Adipocyte (in vitro differentiated cells): Measurements from ENCODE around the gene CCDC7.
"Not testable (repeated sequence)": the region's sequence is repeated elsewhere in the genome, so short reads cannot be mapped to it uniquely, and the experiment has no call there.

Experiments used
- DNase-seq: peaks from one replicate; pipeline ENCODE4 v3.0.0-alpha.2; 2015; ENCODE audit warnings: low read depth
- H3K27me3 ChIP-seq: replicated peaks from 2 replicates; pipeline ENCODE4 v1.7.0; 2013; ENCODE audit warnings: mild to moderate bottlenecking, low read length, moderate library complexity; ENCODE audit not compliant: control insufficient read depth, insufficient read depth
- H3K36me3 ChIP-seq: 2 replicates; pipeline ENCODE4 v1.7.0; 2013; ENCODE audit warnings: low read length, mild to moderate bottlenecking, moderate library complexity; ENCODE audit not compliant: control insufficient read depth, insufficient read depth, severe bottlenecking
- H3K4me1 ChIP-seq: 2 replicates; pipeline ENCODE4 v1.7.0; 2013; ENCODE audit warnings: mild to moderate bottlenecking, low read length, moderate library complexity; ENCODE audit not compliant: control insufficient read depth, insufficient read depth
- H3K4me3 ChIP-seq: 2 replicates; pipeline ENCODE4 v1.7.0; 2013; ENCODE audit warnings: mild to moderate bottlenecking, low read length, moderate library complexity
- H3K9ac ChIP-seq: 2 replicates; pipeline ENCODE4 v1.7.0; 2013; ENCODE audit warnings: mild to moderate bottlenecking, low read length, moderate library complexity
- H3K9me3 ChIP-seq: 2 replicates; pipeline ENCODE4 v1.7.0; 2013; ENCODE audit warnings: mild to moderate bottlenecking, low read length, moderate library complexity; ENCODE audit not compliant: control insufficient read depth

CCDC7 gene

GRCh38 chr10:32582946-32583345, 137.0 kb downstream of the CCDC7 start:
- H3K36me3 ChIP-seq: no peaks in the 10 kb centered on the region
- H3K4me1 ChIP-seq: no peaks in the 10 kb centered on the region
- H3K9ac ChIP-seq: no peak overlapping the region
- no peaks in the 10 kb centered on the region for H3K9me3 ChIP-seq
- H3K27me3 ChIP-seq: no peaks in the 10 kb centered on the region
- no peak overlapping the region for H3K4me3 ChIP-seq
- peak; percentile 17 for DNase-seq

GRCh38 chr10:32598022-32598421, 152.1 kb downstream of the CCDC7 start:
- H3K27me3 ChIP-seq, H3K4me1 ChIP-seq, H3K36me3 ChIP-seq, H3K9ac ChIP-seq, DNase-seq, H3K4me3 ChIP-seq: not testable (repeated sequence)
- H3K9me3 ChIP-seq: peaks cover 18% of the 10 kb centered on the region

GRCh38 chr10:32600317-32600716, 154.4 kb downstream of the CCDC7 start:
- H3K36me3 ChIP-seq: no peaks in the 10 kb centered on the region
- no peaks in the 10 kb centered on the region for H3K27me3 ChIP-seq

GRCh38 chr10:32601562-32601961, 155.6 kb downstream of the CCDC7 start:
- not testable (repeated sequence) for H3K4me3 ChIP-seq, H3K9ac ChIP-seq, H3K27me3 ChIP-seq, DNase-seq, H3K36me3 ChIP-seq, H3K4me1 ChIP-seq
- peaks cover 18% of the 10 kb centered on the region for H3K9me3 ChIP-seq

More at GRCh38 chr10:32600317-32600716, 154.4 kb downstream of the CCDC7 start:
- no peaks in the 10 kb centered on the region for H3K4me1 ChIP-seq
- H3K4me3 ChIP-seq: no peak overlapping the region
- no peak for DNase-seq
- peaks cover 18% of the 10 kb centered on the region for H3K9me3 ChIP-seq
- no peak overlapping the region for H3K9ac ChIP-seq

GRCh38 chr10:32605787-32606186, 159.8 kb downstream of the CCDC7 start:
- no peak for DNase-seq
- Histone ChIP-seq H3K36me3 (no peaks in the 10 kb centered on the region), H3K9ac (no peak overlapping the region), H3K4me3 (no peak overlapping the region), H3K4me1 (no peaks in the 10 kb centered on the region), H3K27me3 (no peaks in the 10 kb centered on the region), H3K9me3 (peaks cover 6% of the 10 kb centered on the region)

- not testable (repeated sequence) for H3K4me1 ChIP-seq, H3K9ac ChIP-seq, DNase-seq, H3K9me3 ChIP-seq, H3K27me3 ChIP-seq, H3K36me3 ChIP-seq, H3K4me3 ChIP-seq
These were observed 164.6 kb downstream of the CCDC7 start for GRCh38 chr10:32610543-32610942.

GRCh38 chr10:32616438-32616837, 170.5 kb downstream of the CCDC7 start:
- H3K9ac ChIP-seq: no peak overlapping the region
- H3K4me1 ChIP-seq: no peaks in the 10 kb centered on the region
- peaks cover 3% of the 10 kb centered on the region for H3K9me3 ChIP-seq
- no peak for DNase-seq
- H3K27me3 ChIP-seq: no peaks in the 10 kb centered on the region
- no peaks in the 10 kb centered on the region for H3K36me3 ChIP-seq
- H3K4me3 ChIP-seq: no peak overlapping the region

- no peak overlapping the region for H3K9ac ChIP-seq
- no peaks in the 10 kb centered on the region for H3K36me3 ChIP-seq
- DNase-seq: no peak
- no peak overlapping the region for H3K4me3 ChIP-seq
- H3K4me1 ChIP-seq: no peaks in the 10 kb centered on the region
- no peaks in the 10 kb centered on the region for H3K27me3 ChIP-seq
- H3K9me3 ChIP-seq: no peaks in the 10 kb centered on the region
These were observed 172.5 kb downstream of the CCDC7 start for GRCh38 chr10:32618482-32618881.

GRCh38 chr10:32621969-32622368, 176.0 kb downstream of the CCDC7 start:
- Histone ChIP-seq H3K27me3 (no peaks in the 10 kb centered on the region), H3K9ac (no peak overlapping the region), H3K9me3 (peaks cover 4% of the 10 kb centered on the region), H3K36me3 (no peaks in the 10 kb centered on the region), H3K4me1 (no peaks in the 10 kb centered on the region), H3K4me3 (no peak overlapping the region)
- no peak for DNase-seq

- H3K36me3 ChIP-seq: no peaks in the 10 kb centered on the region
- no peaks in the 10 kb centered on the region for H3K4me1 ChIP-seq
- no peak overlapping the region for H3K9ac ChIP-seq
- no peak for DNase-seq
- H3K9me3 ChIP-seq: peaks cover 5% of the 10 kb centered on the region
- no peaks in the 10 kb centered on the region for H3K27me3 ChIP-seq
- H3K4me3 ChIP-seq: no peak overlapping the region
These were observed 176.5 kb downstream of the CCDC7 start for GRCh38 chr10:32622409-32622808.

GRCh38 chr10:32627183-32627582, 181.2 kb downstream of the CCDC7 start:
- H3K9me3 ChIP-seq: peaks cover 5% of the 10 kb centered on the region
- DNase-seq: no peak
- no peaks in the 10 kb centered on the region for H3K36me3 ChIP-seq
- H3K4me3 ChIP-seq: no peak overlapping the region
- no peak overlapping the region for H3K9ac ChIP-seq
- no peaks in the 10 kb centered on the region for H3K27me3 ChIP-seq
- no peaks in the 10 kb centered on the region for H3K4me1 ChIP-seq

GRCh38 chr10:32629910-32630309, 184.0 kb downstream of the CCDC7 start:
- Histone ChIP-seq H3K9ac (no peak overlapping the region), H3K4me3 (no peak overlapping the region), H3K27me3 (no peaks in the 10 kb centered on the region), H3K9me3 (peaks cover 5% of the 10 kb centered on the region), H3K4me1 (no peaks in the 10 kb centered on the region), H3K36me3 (no peaks in the 10 kb centered on the region)
- DNase-seq: no peak
